ENCODE results near the gene BCKDK. TPM values are rescaled to one million over a fixed set of nuclear protein-coding genes. Genes with fewer than 3 reads are reported as not detected.

Gene BCKDK
- total and polyA plus RNA-seq, 2 of the 13 experiments (the other 11 are each of a cell fraction or from before 2014, with no cell fraction given) = 24.9 to 42.6 TPM

GRCh38 chr16:31108035-31108793, at the start of gene BCKDK (continued):
- TF ChIP-seq CREM (IDR thresholded peaks at IDR 0.05) (peak; percentile 77; the same call in 1 of the 2 replicates), CREM (CRISPR knock-in tag; IDR thresholded peaks at IDR 0.05) (0 out of 2 replicates have a peak, but pooled peaks have one; percentile 25), ZFP41 (CRISPR knock-in tag; IDR thresholded peaks at IDR 0.05; ENCODE audit: borderline replicate concordance) (no peak; the same call in 1 of the 2 replicates), ONECUT2 (CRISPR knock-in tag; IDR thresholded peaks at IDR 0.05) (0 out of 2 replicates have a peak, but pooled peaks have one; percentile 39), SMAD1 (CRISPR knock-in tag; IDR thresholded peaks at IDR 0.05; ENCODE audit: borderline replicate concordance, low read depth) (peak; percentile 48; the same call in 1 of the 2 replicates), ZNF740 (CRISPR knock-in tag; IDR thresholded peaks at IDR 0.05) (no peak), TEAD2 (CRISPR knock-in tag; IDR thresholded peaks at IDR 0.05) (no peak), ETS1 (CRISPR knock-in tag; IDR thresholded peaks at IDR 0.05) (no peak), ZFYVE20 (CRISPR knock-in tag; IDR thresholded peaks at IDR 0.05; ENCODE audit: borderline replicate concordance, low read depth) (no peak), ZFP37 (CRISPR knock-in tag; IDR thresholded peaks at IDR 0.05; ENCODE audit: borderline replicate concordance) (no peak), RAD51 (IDR thresholded peaks at IDR 0.05; ENCODE audit: borderline replicate concordance) (no peak), SP2 (CRISPR knock-in tag; IDR thresholded peaks at IDR 0.05) (no peak), THAP7 (CRISPR knock-in tag; IDR thresholded peaks at IDR 0.05) (0 out of 2 replicates have a peak, but pooled peaks have one; percentile 70), NPAS2 (CRISPR knock-in tag; IDR thresholded peaks at IDR 0.05; ENCODE audit: borderline replicate concordance) (no peak), DMAP1 (CRISPR knock-in tag; IDR thresholded peaks at IDR 0.05) (peak; percentile 65; the same call in 1 of the 2 replicates), ZNF512 (CRISPR knock-in tag; IDR thresholded peaks at IDR 0.05) (no peak), AFF4 (CRISPR knock-in tag; IDR thresholded peaks at IDR 0.05) (0 out of 2 replicates have a peak, but pooled peaks have one; percentile 31), SIN3B (IDR thresholded peaks at IDR 0.05; ENCODE audit: low read length) (no peak), NR2C2 (CRISPR knock-in tag; IDR thresholded peaks at IDR 0.05; ENCODE audit: borderline replicate concordance) (peak; percentile 92), PHF5A (CRISPR knock-in tag; IDR thresholded peaks at IDR 0.05; ENCODE audit: low read depth, unreplicated experiment) (no peak)
